Activated naive CD8-positive, alpha-beta T cell treated with anti-CD3 and anti-CD28 coated beads, Interleukin-2, amount 10 ng/mL, durations not matched to agents 7 days and 5 days (primary cell): ENCODE measurements around the gene GPC6. TPM values are rescaled to one million over a fixed set of nuclear protein-coding genes. Genes with fewer than 3 reads are reported as not detected.

ENCODE experiments used
- ATAC-seq: fragments of 150-1000 bp; cut with Tn5 transposase; one replicate; pipeline ENCODE4 v1.10.0; 2021; ENCODE audit warnings: low read depth, moderate library complexity
- POLR2A ChIA-PET: fragments of 350-600 bp; sonication (Branson Sonifier 250); formaldehyde crosslinking; loops from one replicate; lab custom pipeline; 2021; ENCODE audit warnings: antibody characterized with exemption; lab: Charles Lee
- DNase-seq: peaks from one replicate; pipeline ENCODE4 v3.0.0; 2021
- H3K27ac Mint-ChIP-seq: one replicate; pipeline ENCODE4 v1.8.0; 2022; ENCODE audit warnings: mild to moderate bottlenecking, mixed read lengths
- H3K27me3 Mint-ChIP-seq: one replicate; pipeline ENCODE4 v1.8.0; 2022; ENCODE audit warnings: mild to moderate bottlenecking, moderate library complexity, mixed read lengths
- H3K36me3 Mint-ChIP-seq: one replicate; pipeline ENCODE4 v1.8.0; 2021; ENCODE audit warnings: mild to moderate bottlenecking, mixed read lengths
- H3K4me1 Mint-ChIP-seq: one replicate; pipeline ENCODE4 v1.8.0; 2021; ENCODE audit warnings: mixed read lengths
- H3K4me3 Mint-ChIP-seq: one replicate; pipeline ENCODE4 v1.8.0; 2022; ENCODE audit warnings: mild to moderate bottlenecking, moderate library complexity, mixed read lengths
- H3K9me3 Mint-ChIP-seq: one replicate; pipeline ENCODE4 v1.8.0; 2021; ENCODE audit warnings: mixed read lengths
- total RNA-seq, 2 experiments: library from RNA; stranded (reverse); gene quantifications; one replicate each; pipeline ENCODE4 v1.2.3, GENCODE V29; 2021

Gene GPC6
- total RNA-seq, 2 experiments from 2014 or later: not detected

DNA sequence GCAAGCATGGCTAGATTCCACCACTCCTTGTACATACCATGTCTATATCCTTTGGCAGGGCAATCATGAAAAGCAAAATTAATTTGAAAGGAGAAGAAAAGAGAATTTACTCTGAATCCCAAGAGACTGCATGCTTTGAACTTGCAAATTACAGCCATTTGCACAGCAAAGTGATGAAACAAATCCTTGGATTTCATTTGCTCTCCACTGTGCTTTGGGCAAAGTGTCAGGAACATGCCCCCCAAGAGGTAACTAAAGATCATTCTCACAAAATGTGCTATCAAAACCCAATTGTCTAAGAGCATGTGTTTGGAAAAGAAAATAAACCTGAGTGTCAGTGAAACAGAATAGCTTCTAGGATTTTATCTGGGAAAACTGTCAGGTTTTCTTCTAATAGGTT lies 298.5 kb downstream of the GPC6 start:
- no peaks in the 10 kb centered on the region for H3K9me3 Mint-ChIP-seq
- no peaks in the 10 kb centered on the region for H3K4me1 Mint-ChIP-seq
- no peaks in the 10 kb centered on the region for H3K27me3 Mint-ChIP-seq
- no peak overlapping the region for H3K4me3 Mint-ChIP-seq
- no peaks in the 10 kb centered on the region for H3K36me3 Mint-ChIP-seq
- DNase-seq (no peak), ATAC-seq (no peak)
- POLR2A ChIA-PET: no interaction called here
- H3K27ac Mint-ChIP-seq: no peak overlapping the region

DNA sequence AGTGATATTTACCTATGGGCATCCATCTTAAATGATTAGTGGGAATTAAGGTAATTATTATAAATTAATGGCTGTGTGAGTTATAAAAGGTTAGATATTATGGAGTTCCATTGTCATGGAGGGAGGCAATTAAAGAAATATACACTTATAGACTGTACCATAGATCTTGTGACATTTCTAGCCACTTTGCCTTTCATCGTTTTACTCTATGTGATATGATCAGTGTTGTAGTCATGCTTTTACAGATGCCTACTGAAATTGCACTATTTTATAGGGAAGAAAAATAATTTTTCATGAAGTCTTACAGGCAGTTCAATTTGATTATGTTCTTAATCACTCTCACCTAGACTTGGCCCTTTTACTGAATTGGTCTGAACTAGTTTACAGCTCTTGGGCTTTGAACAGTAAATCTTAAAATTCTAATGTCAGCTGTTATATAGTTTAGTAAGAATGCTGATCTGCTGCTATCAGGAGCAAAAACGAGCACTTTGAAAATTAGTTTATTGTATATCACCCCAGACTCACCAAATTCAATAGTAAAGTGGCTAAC lies 301.2 kb downstream of the GPC6 start:
- Mint-ChIP-seq H3K27me3 (no peaks in the 10 kb centered on the region), H3K4me3 (no peak overlapping the region), H3K9me3 (no peaks in the 10 kb centered on the region), H3K4me1 (no peaks in the 10 kb centered on the region), H3K36me3 (no peaks in the 10 kb centered on the region), H3K27ac (no peak overlapping the region)
- POLR2A ChIA-PET: no interaction called here
- ATAC-seq: no peak
- DNase-seq: no peak

GRCh38 chr13:93529961-93530360 lies 303.4 kb downstream of the GPC6 start:
- Mint-ChIP-seq H3K27ac (no peak overlapping the region), H3K9me3 (no peaks in the 10 kb centered on the region), H3K4me1 (no peaks in the 10 kb centered on the region), H3K27me3 (no peaks in the 10 kb centered on the region), H3K36me3 (no peaks in the 10 kb centered on the region), H3K4me3 (no peak overlapping the region)
- ATAC-seq (no peak), DNase-seq (no peak)
- POLR2A ChIA-PET: no interaction called here

DNA sequence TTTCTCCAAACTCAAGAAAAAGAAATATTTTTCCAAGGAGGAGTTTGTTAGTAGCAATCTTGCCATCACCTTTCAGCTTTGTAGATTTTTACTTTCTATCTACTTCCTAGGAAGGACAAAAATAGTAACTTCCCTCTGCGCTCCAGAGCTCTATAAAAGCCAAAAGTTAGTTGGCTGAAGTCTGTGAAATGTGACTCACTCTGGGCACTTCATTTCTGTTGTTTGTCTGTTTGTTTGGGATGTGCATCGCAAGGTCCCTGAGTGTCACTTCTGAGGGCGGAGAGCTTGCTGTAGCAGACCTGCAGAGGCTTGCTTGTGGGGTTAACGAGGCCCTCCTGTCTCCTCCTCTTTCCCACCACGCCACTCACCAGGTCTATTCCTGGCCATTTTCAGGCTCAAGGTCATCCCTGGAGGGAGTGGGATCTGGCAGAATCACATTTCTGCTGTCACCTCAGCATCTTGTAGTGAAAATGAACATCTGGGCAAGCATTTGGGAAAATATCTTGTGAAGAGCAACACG lies 307.6 kb downstream of the GPC6 start:
- no peak for ATAC-seq
- POLR2A ChIA-PET: no interaction called here
- no peaks in the 10 kb centered on the region for H3K4me1 Mint-ChIP-seq
- H3K27me3 Mint-ChIP-seq: no peaks in the 10 kb centered on the region
- DNase-seq: no peak
- no peaks in the 10 kb centered on the region for H3K36me3 Mint-ChIP-seq
- no peaks in the 10 kb centered on the region for H3K9me3 Mint-ChIP-seq
- no peak overlapping the region for H3K4me3 Mint-ChIP-seq
- no peak overlapping the region for H3K27ac Mint-ChIP-seq

DNA sequence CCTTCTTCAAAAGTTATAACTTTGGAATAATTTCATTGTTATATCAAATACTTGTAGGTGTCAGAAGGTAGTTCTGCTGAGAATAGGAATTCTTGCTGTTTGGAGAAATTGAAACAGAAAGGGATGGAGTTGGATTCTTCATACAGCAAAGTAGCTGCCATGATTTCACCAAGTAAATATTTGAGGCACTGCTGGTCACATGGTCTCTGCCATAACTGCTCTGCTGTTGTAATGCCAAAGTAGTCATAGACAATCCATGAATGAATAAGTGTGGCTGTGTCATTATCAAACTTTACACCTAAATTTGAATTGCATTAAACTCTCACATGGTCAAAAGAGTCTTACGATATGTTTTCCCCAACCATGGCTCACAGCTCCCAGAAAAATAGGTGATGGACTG lies 308.6 kb downstream of the GPC6 start:
- Mint-ChIP-seq H3K9me3 (no peaks in the 10 kb centered on the region), H3K27ac (no peak overlapping the region), H3K4me3 (no peak overlapping the region), H3K27me3 (no peaks in the 10 kb centered on the region), H3K36me3 (no peaks in the 10 kb centered on the region), H3K4me1 (no peaks in the 10 kb centered on the region)
- POLR2A ChIA-PET: no interaction called here
- DNase-seq (no peak), ATAC-seq (no peak)

DNA sequence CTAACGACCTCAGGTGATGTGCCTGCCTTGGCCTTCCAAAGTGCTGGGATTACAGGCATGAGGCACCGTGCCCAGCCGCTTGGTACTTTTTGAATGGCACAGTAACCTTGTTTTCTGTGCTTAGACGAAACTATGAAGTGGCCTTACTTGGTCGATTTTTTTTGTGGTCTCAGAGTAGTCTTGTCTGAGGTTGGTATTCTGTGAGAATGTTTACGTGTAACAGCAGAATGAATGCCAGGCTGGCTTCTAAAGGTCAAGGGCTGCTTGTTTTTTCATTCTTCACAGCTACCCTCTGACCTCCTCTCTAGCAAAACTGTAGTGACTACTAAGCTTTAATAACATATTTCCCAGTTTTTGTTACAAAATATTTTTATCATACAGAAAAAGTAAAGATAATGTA lies 313.3 kb downstream of the GPC6 start:
- no peak overlapping the region for H3K4me3 Mint-ChIP-seq
- no peaks in the 10 kb centered on the region for H3K4me1 Mint-ChIP-seq
- no peaks in the 10 kb centered on the region for H3K27me3 Mint-ChIP-seq
- H3K36me3 Mint-ChIP-seq: no peaks in the 10 kb centered on the region
- no peak overlapping the region for H3K27ac Mint-ChIP-seq
- peaks cover 1% of the 10 kb centered on the region for H3K9me3 Mint-ChIP-seq
- DNase-seq (no peak), ATAC-seq (no peak)
- POLR2A ChIA-PET: no interaction called here

DNA sequence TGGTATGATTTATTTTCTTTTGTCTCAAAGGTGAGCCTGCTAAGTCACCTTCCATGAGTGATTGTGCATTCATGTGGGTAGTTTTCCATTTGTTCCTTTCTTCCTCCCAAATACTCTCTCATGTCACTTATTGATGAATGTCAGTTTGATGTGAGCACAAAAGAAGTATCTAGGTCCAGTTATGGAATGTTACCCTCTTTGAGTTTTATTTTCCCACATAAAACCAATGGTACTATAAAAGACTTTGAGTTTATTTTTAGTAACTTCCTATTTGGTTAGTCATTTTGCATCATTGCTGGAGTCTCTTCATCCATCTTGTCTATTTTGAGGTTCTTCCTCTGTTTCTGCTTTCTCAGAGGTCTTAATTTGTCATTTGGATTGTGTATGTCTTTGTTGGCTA lies 321.3 kb downstream of the GPC6 start:
- no peak overlapping the region for H3K27ac Mint-ChIP-seq
- peaks cover 1% of the 10 kb centered on the region for H3K9me3 Mint-ChIP-seq
- H3K36me3 Mint-ChIP-seq: no peaks in the 10 kb centered on the region
- H3K27me3 Mint-ChIP-seq: no peaks in the 10 kb centered on the region
- H3K4me1 Mint-ChIP-seq: no peaks in the 10 kb centered on the region
- no peak for ATAC-seq
- DNase-seq: no peak
- H3K4me3 Mint-ChIP-seq: no peak overlapping the region
- POLR2A ChIA-PET: no interaction called here

- POLR2A ChIA-PET: no interaction called here
- Mint-ChIP-seq H3K27me3 (no peaks in the 10 kb centered on the region), H3K9me3 (no peaks in the 10 kb centered on the region), H3K4me1 (no peaks in the 10 kb centered on the region), H3K36me3 (no peaks in the 10 kb centered on the region), H3K27ac (no peak overlapping the region), H3K4me3 (no peak overlapping the region)
- no peak for DNase-seq
- no peak for ATAC-seq
Observed at GRCh38 chr13:93549326-93550005, 322.9 kb downstream of the GPC6 start.

DNA sequence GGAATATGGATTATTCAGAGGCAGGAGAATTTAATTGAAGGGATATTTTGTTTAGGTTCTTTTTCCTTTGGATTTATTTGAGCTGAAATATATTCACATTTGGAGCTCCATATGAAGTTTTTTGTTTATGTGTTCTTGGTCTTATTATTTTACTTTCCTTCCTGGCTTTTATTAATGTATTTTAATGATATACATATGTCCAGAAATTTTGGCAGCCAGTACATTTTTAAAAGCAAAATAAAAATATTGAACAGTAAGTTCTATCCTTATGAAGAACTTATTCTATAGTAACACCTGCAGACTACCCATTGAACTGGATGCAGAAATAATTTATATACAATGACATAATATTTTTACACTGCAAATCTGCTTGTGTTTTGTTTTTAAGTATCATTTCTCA lies 323.6 kb downstream of the GPC6 start:
- H3K27me3 Mint-ChIP-seq: no peaks in the 10 kb centered on the region

DNA sequence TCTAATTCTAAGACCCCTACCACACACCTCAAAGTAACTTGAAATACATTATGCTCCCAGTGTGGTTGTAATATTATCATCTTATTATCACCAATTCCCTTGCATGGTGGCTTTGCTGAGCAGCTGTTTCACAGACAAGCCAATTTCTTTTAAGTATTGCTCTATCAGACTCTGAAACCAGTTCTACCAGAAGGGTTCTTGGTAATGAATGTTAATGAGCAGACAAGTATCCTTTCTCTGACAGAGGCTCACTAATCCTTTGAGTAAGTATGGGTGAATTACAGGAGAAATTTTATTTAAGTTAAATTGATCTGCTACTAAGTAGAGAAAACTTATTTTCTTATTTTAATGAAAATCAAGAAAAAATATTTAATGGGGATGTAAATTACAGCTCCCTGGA lies 326.0 kb downstream of the GPC6 start:
- H3K4me1 Mint-ChIP-seq: no peaks in the 10 kb centered on the region
- no peaks in the 10 kb centered on the region for H3K36me3 Mint-ChIP-seq
- POLR2A ChIA-PET: no interaction called here
- no peak overlapping the region for H3K27ac Mint-ChIP-seq
- DNase-seq (no peak), ATAC-seq (no peak)
- H3K4me3 Mint-ChIP-seq: no peak overlapping the region
- no peaks in the 10 kb centered on the region for H3K27me3 Mint-ChIP-seq
- no peaks in the 10 kb centered on the region for H3K9me3 Mint-ChIP-seq

More for the DNA sequence above, 323.6 kb downstream of the GPC6 start:
- H3K4me3 Mint-ChIP-seq: no peak overlapping the region
- H3K27ac Mint-ChIP-seq: no peak overlapping the region
- ATAC-seq (no peak), DNase-seq (no peak)
- H3K36me3 Mint-ChIP-seq: no peaks in the 10 kb centered on the region
- POLR2A ChIA-PET: no interaction called here
- no peaks in the 10 kb centered on the region for H3K4me1 Mint-ChIP-seq
- H3K9me3 Mint-ChIP-seq: no peaks in the 10 kb centered on the region

DNA sequence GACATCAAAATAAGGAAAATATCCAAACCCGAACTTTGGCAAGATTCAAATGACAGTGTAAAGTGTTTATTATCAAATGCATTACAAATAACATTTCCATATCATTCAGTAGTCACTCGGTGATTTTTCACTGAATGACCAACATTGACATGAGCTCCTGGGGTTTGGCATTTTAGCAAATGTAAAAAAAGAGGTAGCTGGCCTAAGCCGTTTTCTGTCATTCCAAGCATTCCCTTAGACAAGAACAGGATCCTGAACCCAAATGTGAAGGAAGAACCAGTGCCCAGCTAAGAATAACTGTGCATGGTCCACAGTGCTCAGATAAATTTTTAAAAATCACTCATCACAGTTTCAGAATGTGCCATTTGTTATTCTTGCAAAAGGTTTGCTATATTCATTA lies 327.9 kb downstream of the GPC6 start:
- POLR2A ChIA-PET: no interaction called here
- ATAC-seq (no peak), DNase-seq (no peak)
- no peaks in the 10 kb centered on the region for H3K9me3 Mint-ChIP-seq
- H3K27me3 Mint-ChIP-seq: no peaks in the 10 kb centered on the region
- H3K4me1 Mint-ChIP-seq: no peaks in the 10 kb centered on the region
- H3K27ac Mint-ChIP-seq: no peak overlapping the region
- H3K4me3 Mint-ChIP-seq: no peak overlapping the region
- no peaks in the 10 kb centered on the region for H3K36me3 Mint-ChIP-seq

DNA sequence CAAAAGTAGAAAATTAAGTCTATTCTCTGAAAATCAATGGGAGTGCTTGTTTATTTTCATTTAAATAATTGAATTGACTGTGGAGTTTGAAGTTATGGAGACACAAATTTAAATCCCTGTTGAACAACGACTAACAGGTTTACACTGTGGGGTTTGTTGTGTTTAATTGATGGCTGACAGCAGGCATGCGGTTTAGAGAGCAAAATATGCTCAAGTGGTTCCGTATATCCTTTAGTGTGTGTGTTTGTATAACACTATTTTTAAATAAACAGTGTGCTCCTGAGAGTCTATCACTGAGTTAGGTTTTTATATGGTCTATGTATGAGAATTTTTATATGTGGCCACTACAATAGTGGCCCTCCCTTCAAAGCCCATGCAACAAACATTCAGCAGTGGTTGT lies 332.0 kb downstream of the GPC6 start:
- H3K4me3 Mint-ChIP-seq: no peak overlapping the region
- H3K27me3 Mint-ChIP-seq: no peaks in the 10 kb centered on the region
- no peak for DNase-seq
- no peak for ATAC-seq
- POLR2A ChIA-PET: no interaction called here
- no peaks in the 10 kb centered on the region for H3K4me1 Mint-ChIP-seq
- H3K36me3 Mint-ChIP-seq: no peaks in the 10 kb centered on the region
- H3K9me3 Mint-ChIP-seq: no peaks in the 10 kb centered on the region
- H3K27ac Mint-ChIP-seq: no peak overlapping the region

- no peak for ATAC-seq
- H3K4me3 Mint-ChIP-seq: no peak overlapping the region
- H3K27ac Mint-ChIP-seq: no peak overlapping the region
- no peak for DNase-seq
- no peaks in the 10 kb centered on the region for H3K36me3 Mint-ChIP-seq
- H3K27me3 Mint-ChIP-seq: no peaks in the 10 kb centered on the region
- H3K4me1 Mint-ChIP-seq: no peaks in the 10 kb centered on the region
- POLR2A ChIA-PET: no interaction called here
- H3K9me3 Mint-ChIP-seq: no peaks in the 10 kb centered on the region
Observed at GRCh38 chr13:93559718-93560117, 333.1 kb downstream of the GPC6 start.

- no peaks in the 10 kb centered on the region for H3K27me3 Mint-ChIP-seq
- no peaks in the 10 kb centered on the region for H3K9me3 Mint-ChIP-seq
- no peak for ATAC-seq
- DNase-seq: no peak
- H3K4me3 Mint-ChIP-seq: no peak overlapping the region
- H3K36me3 Mint-ChIP-seq: no peaks in the 10 kb centered on the region
- no peaks in the 10 kb centered on the region for H3K4me1 Mint-ChIP-seq
- POLR2A ChIA-PET: no interaction called here
- H3K27ac Mint-ChIP-seq: no peak overlapping the region
Observed at GRCh38 chr13:93561576-93562225, 335.1 kb downstream of the GPC6 start.
